GM21723 (cell line): Measurements from ENCODE around the gene WBP1.

Experiments used
- ATAC-seq: cut with Tn5 transposase; IDR thresholded peaks from one replicate; pipeline ENCODE4 v1.9.1; 2021; ENCODE audit warnings: mild to moderate bottlenecking, moderate library complexity; ENCODE audit not compliant: unreplicated experiment

WBP1 gene

DNA sequence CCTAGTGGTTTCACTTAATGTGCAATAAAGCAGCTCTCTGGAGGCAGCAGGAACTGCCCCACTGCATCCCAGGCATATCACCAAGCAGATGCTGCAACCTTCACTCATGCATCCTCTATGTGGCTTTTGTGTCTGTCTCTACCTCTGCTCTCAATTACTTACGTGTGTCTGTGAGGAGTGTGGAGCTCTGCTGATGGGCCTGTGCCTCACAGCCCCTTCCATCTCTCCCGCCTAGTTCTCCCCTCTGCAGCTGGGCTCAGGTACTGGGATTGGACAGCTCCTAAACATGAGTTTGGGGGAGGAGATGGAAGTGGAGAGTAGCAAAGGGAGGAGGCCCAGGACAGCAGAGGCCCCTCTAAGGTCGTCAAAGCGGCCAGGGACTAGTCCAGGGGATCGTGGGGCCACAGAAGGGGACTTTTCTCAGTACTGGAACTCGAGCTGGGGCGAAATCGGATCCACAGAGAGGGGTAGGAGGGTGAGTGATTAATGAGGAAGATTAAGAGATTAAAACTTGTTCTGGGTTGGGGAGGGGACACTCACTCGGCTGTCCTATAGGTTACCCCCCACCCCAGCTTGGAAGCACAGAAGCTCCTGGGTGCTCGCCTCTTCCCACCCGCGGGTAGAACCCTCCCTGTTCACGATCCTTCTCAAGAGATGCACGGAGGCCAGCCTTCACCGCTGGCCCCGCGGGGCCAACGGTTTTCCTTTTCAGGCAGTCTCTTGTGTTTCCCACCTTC lies 43.3 kb downstream of the WBP1 start:
- ATAC-seq, result no peak

DNA sequence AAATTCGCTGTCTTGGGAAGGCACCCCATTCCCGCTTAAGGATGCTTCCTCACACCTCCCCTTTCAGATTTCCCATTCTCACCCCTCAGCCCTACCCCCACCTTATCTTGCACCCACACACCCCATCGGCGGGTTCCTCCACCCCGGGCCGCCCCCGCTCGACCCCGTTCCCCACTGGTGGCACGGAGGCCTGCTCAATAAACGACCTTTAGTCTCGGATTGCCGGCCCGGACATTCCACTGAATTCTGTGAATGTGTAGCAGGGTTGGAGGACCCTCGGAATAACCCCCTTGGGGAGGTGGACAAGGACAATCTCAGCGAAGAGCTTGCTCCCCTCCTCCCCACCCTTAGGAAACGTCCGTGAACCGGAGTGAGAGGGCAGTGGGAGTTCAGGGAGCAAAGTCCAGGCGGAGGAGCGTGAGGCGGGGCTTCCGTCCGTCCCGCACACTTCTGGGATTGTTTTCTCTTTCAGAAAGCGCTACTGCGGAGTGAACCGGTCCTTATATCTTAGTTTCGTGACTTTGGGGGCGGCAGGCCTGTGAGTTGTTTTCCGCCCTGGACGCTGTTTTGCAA lies 44.0 kb downstream of the WBP1 start:
- no peak for ATAC-seq

DNA sequence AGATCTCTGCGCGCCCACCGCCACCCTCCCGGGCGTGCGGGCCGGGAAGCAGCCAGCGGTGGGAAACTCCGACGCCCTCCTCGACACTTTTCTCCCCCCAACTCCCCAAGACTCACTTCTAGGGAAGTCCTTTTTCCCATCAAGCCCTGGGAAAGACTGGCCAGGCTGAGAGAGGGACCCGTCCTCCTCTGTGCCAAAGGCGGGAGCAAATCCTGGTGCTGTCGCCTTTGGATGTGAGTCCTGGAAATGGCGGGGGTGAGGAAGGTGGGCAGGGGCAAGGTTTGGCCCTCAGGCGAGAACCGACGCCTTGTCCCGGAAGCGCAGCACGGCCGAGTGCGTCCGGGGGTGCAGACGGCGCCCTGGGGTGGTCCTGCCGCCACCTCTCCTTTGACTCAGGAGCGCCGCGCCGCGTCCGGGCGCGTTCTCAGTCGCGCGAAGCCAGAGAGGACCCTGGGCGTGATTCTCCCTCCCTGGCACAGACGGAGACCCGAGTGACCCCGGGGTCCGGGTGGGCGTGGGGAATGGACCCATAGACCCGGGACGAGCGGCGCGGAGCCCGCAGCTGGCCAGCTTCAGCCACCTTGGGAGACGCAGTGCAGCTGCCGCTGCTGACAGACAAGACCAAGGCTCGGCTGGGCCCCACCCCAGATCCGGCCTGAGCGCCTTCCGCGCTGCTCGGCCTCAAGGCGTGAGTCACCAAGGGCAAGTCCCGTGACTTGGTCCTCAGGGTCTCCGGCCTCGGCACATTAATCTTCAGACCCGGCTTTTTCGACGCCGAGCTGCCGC lies 44.7 kb downstream of the WBP1 start:
- ATAC-seq, result peak; percentile 34

DNA sequence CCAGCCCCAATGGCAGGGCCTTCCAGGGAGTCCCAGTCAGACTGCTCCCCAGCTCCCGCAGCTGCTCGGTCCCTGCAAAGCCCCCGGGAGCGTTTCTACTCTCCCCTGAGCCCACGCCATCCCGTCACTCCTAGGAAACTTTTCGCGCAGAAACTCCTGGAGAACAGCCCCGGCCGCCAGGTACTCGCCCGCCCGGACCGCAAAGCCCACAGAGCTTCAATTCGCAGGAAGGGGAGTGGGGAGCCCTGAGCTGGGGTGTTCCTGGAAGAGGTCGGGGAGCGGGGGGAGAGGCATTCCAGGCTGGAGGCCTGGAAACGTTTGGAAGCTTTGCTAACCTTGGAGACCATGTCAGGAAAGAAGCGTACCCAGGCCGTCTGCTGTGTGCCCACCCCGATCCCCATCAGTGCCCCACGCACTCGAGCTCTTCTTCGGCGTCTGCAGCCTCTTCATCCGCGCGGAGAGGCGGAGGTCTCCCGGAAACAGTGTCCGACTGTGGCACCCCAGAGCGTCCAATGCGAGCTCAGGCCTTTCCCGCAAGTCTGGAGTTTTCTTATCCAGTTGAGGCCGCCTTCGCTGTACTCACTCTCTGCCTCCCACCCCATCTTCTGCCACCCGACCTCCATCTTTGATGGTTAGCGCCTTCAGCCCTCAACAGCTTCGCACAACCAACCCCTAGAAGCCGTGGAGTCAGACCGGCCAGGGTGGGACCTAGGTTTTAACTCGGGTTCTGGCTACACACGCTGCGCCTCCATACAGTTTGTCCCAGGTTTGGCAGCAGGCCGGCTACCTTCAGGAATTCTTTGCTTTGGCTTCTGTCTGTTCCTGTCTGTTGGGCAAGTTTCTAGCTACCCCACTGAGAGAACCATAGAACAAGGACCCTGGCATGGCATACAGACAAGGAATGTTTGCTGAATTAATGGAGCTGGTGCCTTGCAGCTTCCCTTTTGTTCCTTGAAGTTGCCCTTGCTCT lies 45.6 kb downstream of the WBP1 start:
- no peak for ATAC-seq

DNA sequence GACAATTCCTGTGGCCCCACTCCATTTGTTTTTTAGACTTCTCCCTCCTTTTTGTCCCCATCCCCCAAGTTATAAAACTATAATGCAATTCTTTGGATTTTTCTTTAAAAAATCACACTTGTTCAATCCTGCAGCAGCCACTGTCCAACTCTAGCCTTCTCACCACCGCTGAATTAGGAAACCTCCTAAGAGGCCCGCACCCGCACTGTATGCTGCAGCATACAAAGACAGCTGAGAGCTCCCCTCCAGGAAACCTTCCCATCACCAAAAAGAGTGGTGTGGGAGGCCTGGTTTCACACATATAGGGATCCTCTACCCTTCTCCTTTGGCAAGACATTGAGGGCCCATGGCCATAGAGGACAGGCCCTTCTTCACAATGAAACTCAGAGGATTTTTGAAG lies 46.4 kb downstream of the WBP1 start:
- no peak for ATAC-seq

DNA sequence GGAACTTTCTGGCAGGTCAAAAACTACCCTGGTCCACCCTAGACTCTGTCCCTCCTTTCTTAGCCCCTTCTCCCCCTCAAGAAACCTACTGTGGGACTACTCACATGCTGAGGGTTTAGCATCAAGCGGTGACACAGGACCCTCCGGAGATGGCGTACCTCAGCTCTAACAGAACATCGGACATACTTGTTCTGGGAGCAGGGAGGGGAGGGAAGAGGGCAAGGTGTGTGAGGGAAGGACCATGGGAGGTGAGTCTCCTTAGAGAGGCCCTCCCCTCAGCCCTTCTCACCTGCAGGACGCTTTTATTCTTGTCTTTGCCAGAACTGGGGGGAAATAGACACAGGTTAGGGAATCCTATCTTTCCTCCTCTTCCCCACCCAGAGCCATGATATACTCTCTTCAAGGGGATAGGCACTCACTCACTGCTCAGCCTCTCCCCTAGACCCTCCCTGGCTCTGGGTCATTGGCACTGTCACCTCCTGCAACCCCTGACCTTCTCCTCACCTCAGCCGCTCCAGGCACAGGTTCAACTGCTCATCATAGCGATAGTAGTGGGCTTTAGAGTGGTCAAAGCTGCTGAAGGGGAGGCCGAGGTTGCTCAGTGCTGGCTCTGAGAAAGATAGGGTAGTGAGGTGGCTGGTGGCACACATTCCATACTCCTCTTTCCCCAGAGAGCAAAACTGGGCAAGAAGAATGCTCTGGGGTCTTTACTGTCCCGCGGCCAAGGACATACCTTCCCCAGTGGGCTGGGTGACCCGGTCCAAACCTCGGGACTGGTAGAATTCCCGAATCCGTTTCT lies 47.4 kb downstream of the WBP1 start:
- no peak for ATAC-seq

DNA sequence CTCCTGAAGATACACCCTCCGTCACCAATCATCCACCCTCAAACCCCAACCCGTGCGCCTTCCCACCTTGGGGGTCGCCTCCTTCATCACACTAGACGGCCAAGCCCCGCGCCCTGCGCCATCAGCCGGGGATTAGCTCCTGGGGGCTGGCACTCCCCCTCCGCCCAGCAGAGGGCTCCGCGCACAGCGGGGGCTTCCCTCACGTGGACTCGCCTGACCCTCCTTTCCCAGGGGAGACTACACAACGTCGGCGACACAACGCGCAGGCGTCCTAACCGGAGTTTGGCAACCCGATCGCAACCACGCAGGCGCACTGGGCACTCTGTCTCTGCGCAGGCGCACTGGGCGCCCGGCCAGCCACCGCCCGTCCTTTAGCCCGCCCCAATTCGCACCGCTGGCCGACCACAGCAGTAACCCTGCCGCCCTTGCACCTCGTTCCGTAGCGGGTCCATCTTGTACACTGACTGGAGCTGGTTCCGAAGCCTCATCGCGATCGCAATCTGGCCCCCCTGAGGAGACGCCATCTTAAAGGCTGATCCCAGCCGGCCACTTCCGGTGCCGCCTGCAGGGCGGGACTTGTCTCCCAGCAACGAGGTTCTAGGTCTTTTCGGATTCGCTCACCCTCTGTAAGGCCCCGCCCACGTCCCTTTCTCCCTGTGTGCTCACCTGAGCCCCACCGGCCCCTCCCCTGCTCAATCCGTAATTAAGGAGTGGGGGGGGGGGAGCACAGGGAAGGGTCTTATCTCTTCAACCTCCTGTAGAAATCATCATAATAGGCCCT lies 49.1 kb downstream of the WBP1 start, which contains the start of gene PCGF1:
TSS of gene PCGF1 (minus strand) at position 551 of the 781 bp plus-strand sequence. CDS start at position 524, 27 bp downstream.
- ATAC-seq, result peak; percentile 88

DNA sequence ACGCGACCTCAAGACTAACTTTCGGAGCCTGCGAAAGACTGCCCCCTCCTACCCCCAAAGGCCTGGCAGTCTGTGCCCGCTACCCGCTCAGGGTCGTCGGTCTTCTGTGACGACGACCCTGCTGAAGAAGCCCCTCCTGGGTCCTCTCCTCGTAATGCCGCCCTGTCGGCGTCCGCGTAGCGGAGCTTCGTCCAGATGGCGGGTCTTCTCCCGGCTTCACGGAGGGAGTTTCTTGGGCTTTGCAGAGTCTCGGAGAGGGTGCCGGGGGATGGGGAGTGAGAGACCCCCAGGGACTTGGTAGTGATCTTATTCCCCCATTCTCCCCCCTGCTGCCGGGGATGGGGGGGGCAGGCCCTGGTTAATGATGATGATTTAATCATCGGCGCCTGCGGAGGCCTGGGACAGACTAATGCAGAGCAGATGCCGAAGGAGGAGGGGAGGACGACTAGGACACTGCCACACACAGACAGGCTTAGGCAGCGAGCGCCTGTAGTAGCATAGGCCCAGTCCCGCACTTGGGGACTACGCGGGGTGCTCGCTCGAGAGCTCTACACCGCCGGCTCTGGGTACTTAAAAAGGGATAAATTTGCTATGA lies 49.8 kb downstream of the WBP1 start:
- ATAC-seq, result peak; percentile 20

DNA sequence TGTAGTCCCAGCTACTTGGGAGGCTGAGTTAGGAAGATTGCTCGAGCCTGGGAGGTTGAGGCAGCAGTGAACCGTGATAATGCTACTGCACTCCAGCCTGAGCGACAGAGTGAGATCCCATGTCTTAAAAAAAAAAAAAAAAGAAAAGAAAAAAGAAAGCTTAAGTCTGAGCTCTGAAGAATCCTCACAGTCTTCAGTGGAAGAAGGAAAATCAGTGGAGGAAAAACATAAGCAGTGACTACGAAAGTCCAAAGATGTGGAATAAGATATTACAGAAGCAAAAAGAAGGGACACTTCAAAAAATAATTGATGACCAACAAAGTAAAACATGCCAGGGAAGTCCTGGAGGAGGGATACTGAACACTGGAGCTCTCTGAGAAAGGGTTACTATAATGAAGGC lies 52.0 kb downstream of the WBP1 start:
- ATAC-seq, result no peak
